NB4 (cell line): ENCODE measurements around the gene FAM32A.

Experiments
- CTCF ChIP-seq: IDR thresholded peaks from one replicate; pipeline ENCODE4 v1.5.1; 2012; ENCODE audit warnings: low read depth, low read length
- MAX ChIP-seq: IDR thresholded peaks from 2 replicates; pipeline ENCODE4 v1.6.1; 2011; ENCODE audit warnings: low read depth, low read length
- MYC ChIP-seq: IDR thresholded peaks from 2 replicates; pipeline ENCODE4 v1.6.1; 2011; ENCODE audit warnings: low read depth, low read length

GRCh38 chr19:16160943-16161560 is 24.2 kb upstream of the FAM32A start:
- no peak for TF ChIP-seq CTCF
- no peak for TF ChIP-seq MAX
- TF ChIP-seq MYC = no peak
